ENCODE data around the gene CCDC192. TPM values are rescaled to one million over a fixed set of nuclear protein-coding genes. Genes with fewer than 3 reads are reported as not detected.

Gene CCDC192
- total RNA-seq, 1 experiment from 2014 or later, result not detected

GRCh38 chr5:127805448-127805847, 102.3 kb downstream of the CCDC192 start:
- DNase-seq (ENCODE audit: extremely low read depth, low read depth), result no peak

- DNase-seq (ENCODE audit: extremely low read depth, low read depth), result no peak
Measured at GRCh38 chr5:127806776-127807175, 103.6 kb downstream of the CCDC192 start.

- DNase-seq (ENCODE audit: extremely low read depth, low read depth), result no peak
Measured at GRCh38 chr5:127809533-127809932, 106.3 kb downstream of the CCDC192 start.

GRCh38 chr5:127810017-127810416, 106.8 kb downstream of the CCDC192 start:
- DNase-seq (ENCODE audit: extremely low read depth, low read depth), result no peak

GRCh38 chr5:127810707-127811490, 107.7 kb downstream of the CCDC192 start:
- no peak for DNase-seq (ENCODE audit: extremely low read depth, low read depth)

- no peak for DNase-seq (ENCODE audit: extremely low read depth, low read depth)
Measured at GRCh38 chr5:127812570-127812969, 109.4 kb downstream of the CCDC192 start.

GRCh38 chr5:127813633-127814587, 110.7 kb downstream of the CCDC192 start:
- no peak for DNase-seq (ENCODE audit: extremely low read depth, low read depth)

- DNase-seq (ENCODE audit: extremely low read depth, low read depth), result no peak
Measured at GRCh38 chr5:127814588-127814973, 111.4 kb downstream of the CCDC192 start.

- no peak for DNase-seq (ENCODE audit: extremely low read depth, low read depth)
Measured at GRCh38 chr5:127820910-127821553, 117.8 kb downstream of the CCDC192 start.

GRCh38 chr5:127821896-127822295, 118.7 kb downstream of the CCDC192 start:
- no peak for DNase-seq (ENCODE audit: extremely low read depth, low read depth)

GRCh38 chr5:127824126-127824525, 120.9 kb downstream of the CCDC192 start:
- no peak for DNase-seq (ENCODE audit: extremely low read depth, low read depth)

- DNase-seq (ENCODE audit: extremely low read depth, low read depth), result no peak
Measured at GRCh38 chr5:127826011-127826410, 122.8 kb downstream of the CCDC192 start.

- no peak for DNase-seq (ENCODE audit: extremely low read depth, low read depth)
Measured at GRCh38 chr5:127827451-127827850, 124.3 kb downstream of the CCDC192 start.

- no peak for DNase-seq (ENCODE audit: extremely low read depth, low read depth)
Measured at GRCh38 chr5:127830157-127830556, 127.0 kb downstream of the CCDC192 start.

GRCh38 chr5:127830829-127831598, 127.8 kb downstream of the CCDC192 start:
- no peak for DNase-seq (ENCODE audit: extremely low read depth, low read depth)

GRCh38 chr5:127832067-127832466, 128.9 kb downstream of the CCDC192 start:
- no peak for DNase-seq (ENCODE audit: extremely low read depth, low read depth)

- no peak for DNase-seq (ENCODE audit: extremely low read depth, low read depth)
Measured at GRCh38 chr5:127834094-127834531, 130.9 kb downstream of the CCDC192 start.

GRCh38 chr5:127834554-127834953, 131.4 kb downstream of the CCDC192 start:
- no peak for DNase-seq (ENCODE audit: extremely low read depth, low read depth)

- no peak for DNase-seq (ENCODE audit: extremely low read depth, low read depth)
Measured at GRCh38 chr5:127838661-127839060, 135.5 kb downstream of the CCDC192 start.

GRCh38 chr5:127839072-127839471, 135.9 kb downstream of the CCDC192 start:
- DNase-seq (ENCODE audit: extremely low read depth, low read depth), result no peak

Data from NCI-H460 (cell line).